Type B pancreatic cell (in vitro differentiated cells): ENCODE data around the gene CPED1. TPM values are rescaled to one million over a fixed set of nuclear protein-coding genes. Genes with fewer than 3 reads are reported as not detected.

Source experiments
- DNase-seq: peaks from one replicate; pipeline ENCODE4 v3.0.0; 2021; ENCODE audit warnings: mixed read lengths; ENCODE audit not compliant: unreplicated experiment; ENCODE audit errors: extremely low spot score
- H3K27ac Mint-ChIP-seq: 2 replicates; pipeline ENCODE4 v1.8.0; 2021; ENCODE audit warnings: mild to moderate bottlenecking, mixed read lengths
- H3K27me3 Mint-ChIP-seq: 2 replicates; pipeline ENCODE4 v1.8.0; 2021; ENCODE audit warnings: mixed read lengths
- H3K36me3 Mint-ChIP-seq: 2 replicates; pipeline ENCODE4 v1.8.0; 2021; ENCODE audit warnings: mixed read lengths
- H3K4me1 Mint-ChIP-seq: one replicate; pipeline ENCODE4 v1.8.0; 2021; ENCODE audit warnings: mixed read lengths; ENCODE audit not compliant: unreplicated experiment
- H3K4me3 Mint-ChIP-seq: 2 replicates; pipeline ENCODE4 v1.8.0; 2021; ENCODE audit warnings: mild to moderate bottlenecking, mixed read lengths
- H3K9me3 Mint-ChIP-seq: 2 replicates; pipeline ENCODE4 v1.8.0; 2021; ENCODE audit warnings: mixed read lengths
- CTCF ChIP-seq: fragments of 200-600 bp; sonication (generic); conservative IDR thresholded peaks from 2 replicates; pipeline ENCODE4 v1.5.0; 2021; ENCODE audit warnings: antibody characterized with exemption, mild to moderate bottlenecking
- total RNA-seq: library from RNA; stranded (reverse); gene quantifications from 2 replicates; pipeline ENCODE4 v1.2.1, GENCODE V29; 2021; ENCODE audit warnings: low replicate concordance

Gene CPED1
- total RNA-seq, 1 donor from 2014 or later: 45.4 TPM

- Mint-ChIP-seq H3K4me3 (no peak overlapping the region), H3K27me3 (no peaks in the 10 kb centered on the region), H3K9me3 (no peaks in the 10 kb centered on the region), H3K4me1 (peaks cover 10% of the 10 kb centered on the region), H3K27ac (no peak overlapping the region), H3K36me3 (no peaks in the 10 kb centered on the region)
- TF ChIP-seq CTCF: no peak
- DNase-seq: no peak
Observed at GRCh38 chr7:121195010-121195409, 206.5 kb downstream of the CPED1 start.

GRCh38 chr7:121195874-121196273 lies 207.4 kb downstream of the CPED1 start:
- no peaks in the 10 kb centered on the region for H3K27me3 Mint-ChIP-seq
- TF ChIP-seq CTCF: no peak
- H3K36me3 Mint-ChIP-seq: no peaks in the 10 kb centered on the region
- peaks cover 10% of the 10 kb centered on the region for H3K4me1 Mint-ChIP-seq
- no peak overlapping the region for H3K4me3 Mint-ChIP-seq
- no peaks in the 10 kb centered on the region for H3K9me3 Mint-ChIP-seq
- no peak for DNase-seq
- no peak overlapping the region for H3K27ac Mint-ChIP-seq

GRCh38 chr7:121196286-121196685 lies 207.8 kb downstream of the CPED1 start:
- no peak overlapping the region for H3K27ac Mint-ChIP-seq
- no peaks in the 10 kb centered on the region for H3K36me3 Mint-ChIP-seq
- H3K9me3 Mint-ChIP-seq: no peaks in the 10 kb centered on the region
- no peak for DNase-seq
- no peak for TF ChIP-seq CTCF
- peaks cover 10% of the 10 kb centered on the region for H3K4me1 Mint-ChIP-seq
- H3K4me3 Mint-ChIP-seq: no peak overlapping the region
- H3K27me3 Mint-ChIP-seq: no peaks in the 10 kb centered on the region

GRCh38 chr7:121197455-121197854 lies 208.9 kb downstream of the CPED1 start:
- Mint-ChIP-seq H3K4me3 (no peak overlapping the region), H3K9me3 (no peaks in the 10 kb centered on the region), H3K27me3 (no peaks in the 10 kb centered on the region), H3K27ac (no peak overlapping the region), H3K4me1 (peaks cover 10% of the 10 kb centered on the region), H3K36me3 (no peaks in the 10 kb centered on the region)
- no peak for DNase-seq
- no peak for TF ChIP-seq CTCF

GRCh38 chr7:121198502-121198901 lies 210.0 kb downstream of the CPED1 start:
- no peak for TF ChIP-seq CTCF
- peaks cover 10% of the 10 kb centered on the region for H3K4me1 Mint-ChIP-seq
- no peak overlapping the region for H3K27ac Mint-ChIP-seq
- no peaks in the 10 kb centered on the region for H3K36me3 Mint-ChIP-seq
- DNase-seq: no peak
- no peak overlapping the region for H3K4me3 Mint-ChIP-seq
- no peaks in the 10 kb centered on the region for H3K9me3 Mint-ChIP-seq
- no peaks in the 10 kb centered on the region for H3K27me3 Mint-ChIP-seq

DNA sequence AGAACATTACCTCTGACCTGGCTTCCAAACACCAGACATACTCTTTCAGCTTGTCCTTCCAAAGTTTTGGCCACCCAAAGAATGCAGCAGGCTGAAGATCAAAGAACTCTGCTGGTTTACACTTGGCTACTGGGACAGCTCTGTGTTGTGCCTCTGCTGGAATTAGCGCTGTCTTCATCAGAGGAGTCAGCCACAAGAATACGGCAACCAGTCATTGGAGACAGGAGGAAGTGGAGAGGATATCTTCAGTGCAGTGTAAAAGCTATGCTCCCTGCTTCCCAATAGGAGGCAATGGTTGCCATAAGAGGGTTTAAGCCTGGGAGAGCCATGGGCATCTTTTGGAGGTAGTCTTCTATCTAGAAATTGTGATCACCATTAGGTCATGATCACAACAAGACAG lies 213.6 kb downstream of the CPED1 start:
- Mint-ChIP-seq H3K9me3 (no peaks in the 10 kb centered on the region), H3K4me1 (no peaks in the 10 kb centered on the region), H3K4me3 (no peak overlapping the region), H3K27ac (no peak overlapping the region), H3K36me3 (no peaks in the 10 kb centered on the region), H3K27me3 (no peaks in the 10 kb centered on the region)
- TF ChIP-seq CTCF: no peak
- no peak for DNase-seq
